Measurements from ENCODE around the gene PRTN3. TPM values are rescaled to one million over a fixed set of nuclear protein-coding genes. Genes with fewer than 3 reads are reported as not detected.
"Not testable (repeated sequence)": the region's sequence is repeated elsewhere in the genome, so short reads cannot be mapped to it uniquely, and the experiment has no call there.

The PRTN3 gene
- total RNA-seq, 1 experiment from 2014 or later: not detected

GRCh38 chr19:815079-815774, 25.6 kb upstream of the PRTN3 start:
- BruUV-seq (replicated peaks): no TSS peak
- Mint-ChIP-seq H3K27me3 (ENCODE audit: insufficient read depth, unreplicated experiment) (no peaks in the 10 kb centered on the region), H3K4me3 (ENCODE audit: unreplicated experiment) (no peak overlapping the region), H3K9me3 (ENCODE audit: unreplicated experiment) (peaks cover 9% of the 10 kb centered on the region), H3K27ac (ENCODE audit: low read depth, unreplicated experiment) (no peak overlapping the region), H3K36me3 (ENCODE audit: insufficient read depth, unreplicated experiment) (peaks cover 51% of the 10 kb centered on the region), H3K4me1 (ENCODE audit: insufficient read depth, unreplicated experiment) (peaks cover 12% of the 10 kb centered on the region)
- TF ChIP-seq CTCF (IDR thresholded peaks at IDR 0.05; ENCODE audit: unreplicated experiment): no peak
- intact Hi-C loops (cut with micrococcal nuclease): no loop called here
- no peak for DNase-seq (ENCODE audit: unreplicated experiment)
- CTCF ChIA-PET: no interaction called here
- POLR2A ChIA-PET: interaction anchor here (0.5 to 0.7 kb wide), 2 partner anchors 8 to 285 kb away, joined by 3 read pairs; no protein-coding TSS in a partner anchor

GRCh38 chr19:815775-816499, 24.9 kb upstream of the PRTN3 start:
- BruUV-seq (replicated peaks): no TSS peak
- Mint-ChIP-seq H3K36me3 (ENCODE audit: insufficient read depth, unreplicated experiment) (peaks cover 44% of the 10 kb centered on the region), H3K27me3 (ENCODE audit: insufficient read depth, unreplicated experiment) (no peaks in the 10 kb centered on the region), H3K4me1 (ENCODE audit: insufficient read depth, unreplicated experiment) (peaks cover 12% of the 10 kb centered on the region), H3K4me3 (ENCODE audit: unreplicated experiment) (no peak overlapping the region), H3K9me3 (ENCODE audit: unreplicated experiment) (peaks cover 9% of the 10 kb centered on the region), H3K27ac (ENCODE audit: low read depth, unreplicated experiment) (no peak overlapping the region)
- POLR2A ChIA-PET: interaction anchor here (0.7 kb wide), 1 partner anchor 9 kb away, joined by 3 read pairs; no protein-coding TSS in a partner anchor
- no peak for TF ChIP-seq CTCF (IDR thresholded peaks at IDR 0.05; ENCODE audit: unreplicated experiment)
- no peak for DNase-seq (ENCODE audit: unreplicated experiment)
- CTCF ChIA-PET: no interaction called here
- intact Hi-C loops (cut with micrococcal nuclease): no loop called here

GRCh38 chr19:816500-816857, 24.3 kb upstream of the PRTN3 start:
- H3K4me3 Mint-ChIP-seq (ENCODE audit: unreplicated experiment): no peak overlapping the region
- H3K27ac Mint-ChIP-seq (ENCODE audit: low read depth, unreplicated experiment): no peak overlapping the region
- intact Hi-C loops (cut with micrococcal nuclease): no loop called here
- ChIA-PET CTCF (no interaction called here), POLR2A (no interaction called here)
- no peak for DNase-seq (ENCODE audit: unreplicated experiment)
- BruUV-seq (replicated peaks): no TSS peak
- peaks cover 12% of the 10 kb centered on the region for H3K4me1 Mint-ChIP-seq (ENCODE audit: insufficient read depth, unreplicated experiment)
- no peaks in the 10 kb centered on the region for H3K27me3 Mint-ChIP-seq (ENCODE audit: insufficient read depth, unreplicated experiment)
- H3K9me3 Mint-ChIP-seq (ENCODE audit: unreplicated experiment): peaks cover 9% of the 10 kb centered on the region
- TF ChIP-seq CTCF (IDR thresholded peaks at IDR 0.05; ENCODE audit: unreplicated experiment): no peak
- peaks cover 39% of the 10 kb centered on the region for H3K36me3 Mint-ChIP-seq (ENCODE audit: insufficient read depth, unreplicated experiment)

- BruUV-seq (replicated peaks); H3K27me3 Mint-ChIP-seq (ENCODE audit: insufficient read depth, unreplicated experiment); H3K27ac Mint-ChIP-seq (ENCODE audit: low read depth, unreplicated experiment); H3K4me3 Mint-ChIP-seq (ENCODE audit: unreplicated experiment); H3K9me3 Mint-ChIP-seq (ENCODE audit: unreplicated experiment); DNase-seq (ENCODE audit: unreplicated experiment); intact Hi-C loops (cut with micrococcal nuclease): not testable (repeated sequence)
- ChIA-PET CTCF (interaction anchor here (0.6 kb wide), 1 partner anchor 36 kb away, joined by 3 read pairs; no protein-coding TSS in a partner anchor), POLR2A (interaction anchor here (0.6 kb wide), 1 partner anchor 198 kb away, joined by 3 read pairs; no protein-coding TSS in a partner anchor)
- Mint-ChIP-seq H3K36me3 (ENCODE audit: insufficient read depth, unreplicated experiment) (peaks cover 12% of the 10 kb centered on the region), H3K4me1 (ENCODE audit: insufficient read depth, unreplicated experiment) (peaks cover 18% of the 10 kb centered on the region)
Observed at GRCh38 chr19:820212-820611, 20.6 kb upstream of the PRTN3 start.
